ENCODE results near the gene SMIM41.

- no peak for TF ChIP-seq HMGXB4 (CRISPR knock-in tag; IDR thresholded peaks at IDR 0.05; ENCODE audit: borderline replicate concordance)
- peak; percentile 29; the same call in 2 of the 3 replicates for TF ChIP-seq SMC3 (IDR thresholded peaks at IDR 0.05)
- TF ChIP-seq POLR2A (IDR thresholded peaks at IDR 0.05; ENCODE audit: low read length) = no peak
- TF ChIP-seq RNF2 (IDR thresholded peaks at IDR 0.05; ENCODE audit: borderline replicate concordance, low read depth) = no peak
- TF ChIP-seq CTCF (IDR thresholded peaks at IDR 0.05) = no peak
- no peak for TF ChIP-seq ELK1 (IDR thresholded peaks at IDR 0.05; ENCODE audit: low read depth, low read length)
- no peak; a peak in 1 of 4 replicates for TF ChIP-seq CEBPB (IDR thresholded peaks at IDR 0.05)
- peak; percentile 95 for TF ChIP-seq FOSB (CRISPR knock-in tag; IDR thresholded peaks at IDR 0.05)
- TF ChIP-seq SREBF2 (IDR thresholded peaks at IDR 0.05) = no peak
Observed at GRCh38 chr12:52147367-52147963, 68.0 kb downstream of the SMIM41 start.
